Stimulated activated CD8-positive, alpha-beta memory T cell treated with anti-CD3 and anti-CD28 coated beads, Interleukin-4, amount 100 ng/mL, for 4 hours (primary cell): Measurements from ENCODE around the gene CEP126.
"Not testable (repeated sequence)": the region's sequence is repeated elsewhere in the genome, so short reads cannot be mapped to it uniquely, and the experiment has no call there.

ENCODE experiments used
- DNase-seq, 2 donors: peaks; one replicate each; pipeline ENCODE4 v3.0.0-alpha.2; 2020; ENCODE audit warnings: low read depth in 2 of 2, low spot score in 1 of 2

CEP126 gene

DNA sequence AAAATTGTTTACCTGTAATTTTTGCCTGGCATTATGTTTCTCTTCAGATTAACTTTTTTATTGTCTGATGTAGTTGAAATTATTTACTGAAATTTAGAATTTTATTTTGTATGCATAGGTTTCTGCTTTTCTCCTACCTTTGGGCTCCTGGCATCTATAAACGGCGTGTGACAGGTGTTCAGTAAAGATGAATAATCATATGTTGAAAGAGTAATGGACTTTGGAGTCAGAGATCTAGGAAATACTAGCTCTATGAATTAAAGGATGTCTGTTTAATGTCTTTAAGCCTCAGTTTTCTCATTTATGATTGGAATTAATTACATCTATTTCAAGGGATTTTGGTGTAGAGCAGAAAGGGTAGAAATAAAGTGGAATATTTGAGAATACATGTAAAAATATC, 8.7 kb downstream of the CEP126 start:
- DNase-seq: no peak

DNA sequence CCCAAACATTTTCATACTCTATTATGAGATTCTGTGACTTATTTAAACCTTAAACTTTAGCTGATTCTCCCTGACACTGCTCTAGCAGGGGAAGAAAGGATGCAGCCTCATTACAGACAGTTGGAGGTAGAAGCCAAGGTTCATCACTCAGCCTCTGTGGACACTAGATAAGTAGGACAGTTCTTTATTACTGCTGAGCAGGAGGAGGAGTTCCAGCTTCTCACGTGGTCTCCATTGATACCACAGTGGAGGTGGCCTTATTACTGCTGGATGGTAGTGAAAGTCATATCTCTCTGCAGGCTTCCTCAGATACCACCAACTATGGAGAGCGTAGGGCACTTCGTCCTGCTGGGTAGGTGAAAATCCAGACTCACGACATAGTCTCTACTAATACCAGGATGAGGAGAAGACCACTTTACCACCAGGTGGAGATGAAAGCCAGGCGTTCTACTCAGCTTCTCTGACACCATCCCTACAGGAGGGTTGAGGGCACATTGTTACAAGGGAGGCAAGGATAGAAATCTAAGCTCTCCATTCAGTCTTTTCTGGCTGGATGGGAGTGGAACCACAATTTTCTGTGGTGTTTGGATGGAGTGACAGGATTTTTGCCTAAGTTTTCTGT, 14.6 kb downstream of the CEP126 start:
- DNase-seq: no peak

DNA sequence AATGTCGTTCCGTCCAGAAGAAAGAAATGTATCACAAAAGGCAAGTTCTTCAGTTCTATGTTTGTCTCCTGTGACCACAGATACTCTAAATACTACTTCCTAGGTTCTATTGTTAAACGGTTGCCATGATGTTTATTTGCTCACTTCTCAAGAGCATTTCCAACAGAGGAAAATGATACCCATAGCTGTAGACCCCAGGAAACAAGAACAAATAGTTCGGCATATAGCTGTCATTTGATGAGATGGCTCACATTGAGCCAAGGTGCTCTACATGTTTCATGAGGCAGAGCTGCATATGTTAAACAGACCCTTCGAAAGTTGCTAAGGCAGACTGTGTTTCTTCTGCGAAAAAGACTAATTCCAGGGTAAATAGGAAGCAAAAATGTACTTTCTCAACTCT, 16.9 kb downstream of the CEP126 start:
- no peak for DNase-seq

DNA sequence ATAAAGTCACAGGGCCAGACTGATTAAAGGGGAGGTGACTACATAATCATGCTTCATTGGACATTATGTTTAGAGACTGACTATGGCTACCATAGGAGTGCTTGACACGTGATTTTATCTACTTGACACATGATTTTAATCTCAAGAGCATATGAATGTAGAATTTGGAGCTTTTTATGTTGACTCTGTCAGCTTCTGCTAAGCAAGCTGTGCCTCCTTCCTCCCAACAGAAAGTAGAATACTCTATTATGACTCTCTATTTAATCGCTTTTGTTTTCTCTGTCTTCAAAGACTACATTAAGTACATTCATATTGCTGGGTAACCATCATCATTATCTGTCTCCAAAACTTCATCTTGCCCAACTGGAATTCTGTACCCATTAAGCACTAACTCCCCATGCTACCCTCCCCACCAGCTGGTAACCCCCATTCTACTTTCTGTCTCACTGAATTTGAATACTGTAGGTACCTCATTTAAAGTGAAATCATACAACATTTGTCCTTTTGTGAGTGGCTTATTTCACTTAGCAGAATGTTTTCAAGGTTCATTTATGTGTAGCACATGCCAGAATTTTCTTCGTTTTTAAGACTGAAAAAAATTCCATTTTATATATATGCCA, 26.2 kb downstream of the CEP126 start:
- DNase-seq: no peak

DNA sequence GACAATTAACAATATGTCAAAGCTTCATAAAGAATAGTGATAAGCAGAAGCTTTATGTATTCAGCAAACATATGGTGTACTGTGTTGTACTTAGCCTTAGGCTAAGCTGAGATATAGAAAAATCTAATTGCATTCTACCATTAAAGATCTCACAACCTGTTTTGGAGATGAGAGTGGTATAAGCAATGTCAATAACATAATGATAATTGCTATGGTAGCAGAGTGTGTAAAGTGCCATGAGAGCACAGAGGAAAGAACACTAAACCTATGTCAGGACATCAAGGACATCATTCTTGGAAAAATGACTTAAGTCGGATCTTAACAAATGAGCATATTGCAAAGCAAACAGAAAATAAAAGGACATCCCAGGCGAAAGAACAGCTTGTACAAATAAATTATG, 30.1 kb downstream of the CEP126 start:
- DNase-seq: no peak

DNA sequence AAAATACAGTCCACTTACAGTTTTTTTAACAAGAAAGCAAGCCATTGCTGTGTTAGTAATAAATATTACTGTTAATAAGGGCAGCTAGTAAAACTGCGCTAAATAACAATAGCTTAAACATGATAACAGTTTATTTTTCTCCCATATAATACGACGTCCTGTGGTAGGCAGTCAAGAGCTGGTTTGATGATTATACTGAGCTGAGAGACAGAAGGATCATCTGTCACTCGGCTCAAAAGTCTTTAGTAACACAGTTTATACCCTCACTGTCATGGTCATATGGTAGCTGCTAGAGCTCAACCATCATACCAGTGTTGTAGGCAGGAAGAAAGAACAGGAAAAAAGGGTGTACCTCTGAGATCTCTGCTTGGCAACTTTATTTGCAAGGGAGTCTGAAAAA, 30.6 kb downstream of the CEP126 start:
- no peak for DNase-seq

DNA sequence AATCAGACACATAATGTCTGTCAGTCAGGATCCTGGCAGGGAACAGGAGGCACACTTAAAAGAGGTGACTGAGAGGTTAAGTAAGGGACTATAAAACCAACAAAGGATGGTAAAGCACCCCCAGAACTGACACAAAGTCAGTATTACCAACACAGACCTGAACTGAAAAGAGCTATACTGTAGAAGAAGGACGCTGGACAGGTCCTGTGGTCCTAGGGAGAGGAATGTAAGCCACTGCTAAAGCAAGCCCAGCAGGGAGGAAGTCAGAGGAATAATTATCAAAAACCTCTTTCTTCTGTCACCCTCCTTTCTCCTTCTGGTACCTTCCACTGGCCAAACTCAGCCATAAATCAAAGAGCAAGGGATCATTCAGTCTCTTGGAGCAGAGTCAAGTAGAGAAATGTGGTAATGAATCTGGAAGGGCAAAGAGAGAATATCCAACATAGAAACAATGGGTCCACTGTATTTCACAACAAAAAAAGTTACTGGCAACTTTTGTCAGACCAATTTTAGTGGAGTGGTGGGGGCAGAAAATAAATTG, 34.9 kb downstream of the CEP126 start:
- DNase-seq: no peak

DNA sequence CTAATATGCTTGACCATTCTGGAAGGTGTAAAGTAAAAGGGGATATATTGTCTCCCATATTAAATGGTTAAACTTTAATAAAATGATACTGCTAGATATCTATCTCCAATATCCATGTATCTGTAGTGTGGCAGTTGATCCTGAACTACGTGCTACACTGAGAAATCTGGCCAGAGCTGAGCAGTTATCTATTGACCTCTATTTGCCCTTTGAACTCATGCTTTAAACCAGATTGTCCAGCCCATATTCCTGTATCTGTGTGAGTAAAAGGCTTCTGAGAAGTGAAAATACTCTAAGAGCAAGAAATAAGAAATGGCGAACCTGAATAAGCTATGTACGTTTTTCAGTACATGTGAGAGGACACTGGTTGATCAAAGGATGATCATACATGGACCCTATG, 40.5 kb downstream of the CEP126 start:
- no peak for DNase-seq

DNA sequence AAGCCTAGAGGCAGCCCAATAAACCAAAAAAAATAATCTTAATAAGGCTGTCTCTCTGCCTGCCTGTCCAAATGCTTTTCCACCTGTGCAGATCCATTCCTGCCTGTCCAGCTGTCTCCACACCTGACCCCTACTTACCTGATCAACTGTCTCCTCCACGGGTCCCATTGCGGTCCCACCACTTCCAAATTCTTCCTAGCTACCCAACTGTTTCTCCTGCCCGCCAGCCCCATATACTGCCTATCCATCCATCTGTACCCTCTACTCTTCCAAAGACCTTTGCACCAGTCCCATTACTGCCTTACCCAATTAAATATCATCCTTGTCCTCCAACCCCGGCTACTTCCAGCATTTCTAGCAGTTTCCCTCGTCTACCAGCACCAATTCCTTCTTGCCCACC, 40.9 kb downstream of the CEP126 start:
- DNase-seq: no peak

DNA sequence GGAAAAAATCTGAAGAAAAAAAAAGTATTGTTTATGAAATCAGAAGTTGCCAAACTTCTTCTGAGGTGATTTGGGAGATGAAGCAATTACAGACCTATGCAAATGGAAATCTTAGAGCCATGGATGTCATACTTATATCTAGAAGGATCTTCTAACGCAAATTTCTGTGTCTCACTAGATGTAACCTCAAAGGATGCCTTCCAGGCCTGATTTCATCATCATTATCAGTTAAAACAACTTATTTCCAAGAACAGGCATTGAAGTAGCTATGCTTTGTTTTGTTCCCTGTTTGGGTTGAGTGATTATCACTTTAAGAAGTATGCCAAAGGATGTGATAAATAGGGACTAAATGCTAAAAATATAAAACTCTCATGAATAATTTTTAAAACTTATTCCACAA, 45.4 kb downstream of the CEP126 start:
- DNase-seq: no peak

DNA sequence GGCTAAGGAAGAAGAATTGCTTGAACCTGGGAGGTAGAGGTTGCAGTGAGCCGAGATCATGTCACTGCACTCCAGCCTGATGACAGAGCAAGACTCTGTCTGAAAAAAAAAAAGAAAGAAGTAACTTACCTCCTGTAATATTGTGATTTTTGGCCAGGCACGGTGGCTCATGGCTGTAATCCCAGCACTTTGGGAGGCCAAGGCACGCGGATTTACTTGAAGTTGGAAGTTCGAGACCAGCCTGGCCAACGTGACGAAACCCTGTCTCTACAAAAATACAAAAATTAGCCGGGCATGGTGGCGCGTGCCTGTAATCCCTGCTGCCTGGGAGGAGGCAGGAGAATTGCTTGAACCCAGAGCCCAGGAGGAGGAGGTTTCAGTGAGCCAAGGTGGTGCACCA, 49.4 kb downstream of the CEP126 start:
- DNase-seq: not testable (repeated sequence)

DNA sequence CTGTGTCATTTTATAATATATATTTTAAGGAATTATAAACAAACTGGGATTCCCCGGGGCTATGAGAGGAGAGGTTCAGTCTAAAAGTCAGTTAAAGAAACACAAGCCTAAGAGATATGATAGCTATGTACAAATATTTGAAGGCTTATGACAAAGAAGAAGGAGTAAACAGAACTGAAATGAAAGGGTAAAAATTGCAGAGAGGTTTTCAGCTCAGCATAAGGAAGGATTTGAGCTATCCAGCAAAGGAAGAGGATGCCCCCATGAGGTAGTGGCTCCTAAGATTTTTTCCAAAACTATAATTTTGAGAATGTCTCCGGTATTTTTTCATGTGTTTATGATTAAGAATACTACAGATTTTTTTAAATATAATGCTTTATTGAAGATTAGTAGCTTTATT, 59.4 kb downstream of the CEP126 start:
- DNase-seq: no peak

DNA sequence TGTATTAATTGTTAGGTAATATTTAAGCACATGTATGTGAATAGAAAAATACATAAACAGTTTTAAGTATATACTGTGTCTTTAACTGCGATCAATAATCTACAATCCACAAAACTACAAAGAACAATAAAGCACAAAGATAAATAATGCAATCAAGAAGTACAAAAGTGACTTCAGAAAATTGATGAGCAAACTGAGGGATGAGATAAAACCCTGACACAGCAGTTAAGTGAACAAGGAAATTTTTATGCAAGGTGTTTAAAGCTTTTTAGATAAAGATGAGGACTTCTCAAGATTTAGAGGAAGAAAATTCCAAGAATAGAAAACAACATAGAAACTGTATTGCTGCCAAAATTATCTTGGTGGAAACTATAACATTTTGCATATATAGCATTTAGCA, 60.0 kb downstream of the CEP126 start:
- DNase-seq: no peak

DNA sequence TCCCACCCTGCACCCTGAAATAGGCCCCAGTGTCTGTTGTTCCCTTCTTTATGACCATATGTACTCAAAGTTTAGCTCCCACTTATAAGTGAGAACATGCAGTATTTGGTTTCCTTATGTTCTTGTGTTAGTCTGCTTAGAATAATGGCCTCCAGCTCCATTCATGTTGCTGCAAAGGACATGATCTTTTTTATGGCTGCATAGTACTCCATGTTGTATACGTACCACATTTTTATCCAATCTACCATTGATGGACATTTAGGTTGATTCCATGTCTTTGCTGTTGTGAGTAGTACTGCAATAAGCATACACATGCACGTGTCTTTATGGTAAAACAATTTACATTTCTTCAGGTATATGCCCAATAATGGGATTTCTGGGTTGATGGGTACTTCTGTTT, 60.9 kb downstream of the CEP126 start:
- no peak for DNase-seq

DNA sequence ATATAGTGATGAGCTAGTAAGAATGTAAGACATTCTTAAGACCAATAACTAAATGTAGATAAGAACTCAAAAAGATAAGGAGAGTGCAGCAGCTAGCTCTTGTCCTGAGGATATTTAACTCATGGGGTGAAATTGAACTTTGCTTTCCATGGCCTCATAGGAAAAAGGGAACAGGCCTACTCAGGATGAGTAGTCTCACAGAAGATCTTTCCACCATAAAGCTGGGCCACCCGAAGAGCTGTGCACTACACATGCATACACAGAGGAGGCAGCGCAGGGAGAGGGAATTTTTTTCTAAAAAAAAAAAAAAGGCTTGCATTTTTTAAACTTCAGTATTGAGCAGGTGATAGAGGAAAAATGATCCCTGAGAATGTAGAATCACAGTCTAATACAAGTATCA, 72.6 kb downstream of the CEP126 start:
- no peak for DNase-seq

DNA sequence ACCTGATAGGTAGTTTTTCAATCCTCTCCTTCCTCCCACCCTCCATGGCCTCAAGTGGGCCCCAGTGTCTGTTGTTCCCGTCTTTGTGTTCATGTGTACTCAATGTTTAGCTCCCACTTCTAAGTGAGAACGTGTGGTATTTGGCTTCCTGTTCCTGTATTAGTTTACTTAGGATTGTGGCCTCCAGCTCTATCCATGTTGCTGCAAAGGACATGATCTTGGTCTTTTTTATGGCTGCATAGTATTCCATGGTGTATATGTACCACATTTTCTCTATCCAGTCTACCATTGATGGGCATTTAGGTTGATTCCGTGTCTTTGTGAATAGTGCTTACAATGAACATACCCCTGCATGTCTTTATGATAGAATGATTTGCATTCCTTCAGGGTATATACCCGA, 78.4 kb downstream of the CEP126 start:
- DNase-seq: no peak

DNA sequence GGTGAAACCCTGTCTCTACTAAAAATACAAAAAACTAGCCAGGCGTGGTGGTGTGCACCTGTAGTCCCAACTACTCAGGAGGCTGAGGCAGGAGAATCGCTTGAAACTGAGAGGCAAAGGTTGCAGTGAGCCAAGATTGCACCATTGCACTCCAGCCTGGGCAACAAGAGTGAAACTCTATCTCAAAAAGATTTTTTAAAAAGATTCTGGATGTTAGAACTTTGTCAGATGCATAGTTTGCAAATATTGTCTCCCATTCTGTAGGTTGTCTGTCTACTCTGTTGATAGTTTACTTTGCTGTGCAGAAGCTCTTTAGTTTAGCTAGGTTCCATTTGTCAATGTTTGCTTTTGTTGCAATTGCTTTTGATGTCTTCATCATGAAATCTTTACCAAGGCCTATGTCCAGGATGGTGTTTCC, 79.3 kb downstream of the CEP126 start:
- DNase-seq: not testable (repeated sequence)

DNA sequence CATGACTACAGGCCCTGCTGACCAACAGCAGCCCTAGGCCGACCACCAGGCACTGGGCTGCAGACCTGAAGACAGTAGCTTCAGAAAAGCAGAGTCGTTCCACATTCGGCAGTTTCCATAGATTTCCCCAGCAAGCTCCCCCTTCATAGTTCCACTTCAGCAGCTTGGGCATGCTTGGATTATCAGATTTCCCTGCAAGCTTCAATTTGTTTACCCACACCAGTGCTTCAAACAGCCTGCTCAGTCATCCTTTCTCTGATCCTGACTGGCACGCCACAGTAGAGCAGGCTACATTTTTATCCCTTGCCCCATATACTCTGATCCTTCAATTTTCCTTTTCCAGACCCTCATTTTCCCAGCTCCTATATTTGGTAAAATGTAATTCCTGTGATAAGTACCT, 81.3 kb downstream of the CEP126 start:
- DNase-seq: no peak

DNA sequence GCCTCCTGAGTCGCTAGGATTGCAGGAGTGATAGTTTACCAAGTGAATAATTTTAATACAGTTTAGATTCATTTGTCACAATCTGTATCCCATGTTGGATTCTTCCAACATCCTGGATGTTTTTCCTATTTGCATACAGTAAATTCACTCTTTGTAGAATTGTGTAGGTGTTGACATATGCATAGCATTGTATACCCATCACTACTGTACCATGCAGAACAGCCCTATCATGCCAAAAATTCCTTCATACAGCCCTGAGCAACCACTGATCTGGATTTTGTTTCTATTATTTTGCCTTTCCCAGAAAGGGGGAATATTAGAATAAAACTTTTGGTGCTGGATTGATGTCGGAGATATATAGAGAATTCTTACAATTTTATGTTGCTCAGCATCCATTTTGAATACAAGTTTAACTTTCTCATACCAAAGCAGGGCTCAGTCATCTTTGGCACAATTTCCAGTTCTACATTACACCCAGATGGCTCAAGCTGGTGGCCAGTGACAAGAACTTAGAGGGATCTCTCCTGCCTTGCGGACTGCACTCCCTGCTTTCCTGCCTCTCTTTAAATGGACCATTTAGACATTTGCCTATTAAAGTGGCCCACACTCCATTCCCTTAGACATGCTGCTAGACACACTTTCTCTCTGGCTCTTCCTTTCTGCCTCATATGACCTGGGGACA, 87.0 kb downstream of the CEP126 start:
- DNase-seq: no peak

DNA sequence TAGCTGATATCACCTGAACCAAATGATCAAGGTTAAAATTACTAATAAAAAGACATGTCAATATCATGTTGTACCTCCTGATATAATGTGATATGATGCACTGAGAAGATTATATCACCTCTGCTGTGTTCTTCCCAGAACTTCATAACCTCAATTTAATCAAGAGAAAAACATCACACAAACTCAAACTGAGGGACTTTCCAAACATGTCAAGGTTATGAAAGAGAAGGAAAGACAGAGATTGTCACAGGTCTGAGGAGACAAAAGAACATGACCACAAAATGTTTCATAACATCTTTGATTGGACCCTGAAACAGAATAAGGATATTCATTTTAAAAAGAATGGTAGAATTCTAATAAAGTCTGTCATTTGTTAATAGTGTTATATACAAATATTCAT, 89.4 kb downstream of the CEP126 start:
- no peak for DNase-seq

DNA sequence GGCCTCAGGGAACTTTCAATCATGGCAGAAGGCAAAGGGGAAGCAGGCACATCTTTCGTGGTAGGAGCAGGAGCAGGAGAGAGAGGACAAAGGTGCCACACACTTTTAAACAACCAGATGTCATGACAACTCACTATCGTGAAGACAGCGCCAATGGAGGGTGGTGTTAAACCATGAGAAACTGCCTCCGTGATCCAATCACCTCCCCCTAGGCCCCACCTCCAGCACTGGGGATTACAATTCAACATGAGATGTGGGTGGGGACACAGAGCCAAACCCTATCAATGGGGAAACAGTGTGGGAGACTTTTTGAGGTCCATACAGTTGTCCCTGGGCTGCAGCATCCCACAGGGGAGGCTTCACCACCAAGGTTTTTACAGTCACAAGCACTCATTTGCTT, 90.5 kb downstream of the CEP126 start:
- DNase-seq: no peak

DNA sequence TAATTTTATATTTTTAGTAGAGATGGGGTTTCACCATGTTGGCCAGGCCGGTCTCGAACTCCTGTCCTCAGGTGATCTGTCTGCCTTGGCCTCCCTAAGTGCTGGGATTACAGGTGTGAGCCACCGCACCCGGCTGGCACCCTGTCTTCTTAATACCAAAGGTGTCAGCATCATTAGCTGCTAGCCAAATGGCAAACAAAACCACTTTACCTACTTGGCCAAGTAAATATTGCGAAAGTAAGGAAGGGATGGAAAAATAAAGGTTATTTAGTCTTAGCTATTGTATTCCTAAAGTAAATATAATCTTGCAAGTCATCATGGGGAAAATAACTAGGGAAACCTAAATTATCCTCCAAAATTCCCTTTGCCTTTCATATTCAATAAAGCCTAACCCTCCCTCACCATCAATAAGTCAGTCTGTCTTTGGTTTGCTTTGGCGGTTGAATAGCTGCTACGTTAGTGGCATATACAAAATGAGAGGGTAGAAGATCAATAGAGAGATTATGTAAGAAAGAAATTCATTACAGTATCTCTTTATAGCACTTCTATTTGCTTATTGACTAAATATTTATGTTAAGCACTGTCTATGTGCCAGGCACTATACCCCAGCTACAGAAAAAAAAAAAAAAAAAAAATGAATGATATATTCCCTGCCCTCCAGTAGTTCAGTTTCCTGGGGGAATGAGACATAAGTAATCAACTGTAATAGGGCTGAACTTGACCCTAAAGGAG, 92.2 kb downstream of the CEP126 start:
- DNase-seq: no peak
